ENCODE results near the gene SPATS2.
A peak's percentile ranks its signal among the peaks of the same experiment; 100 is the strongest.

SPATS2 gene

DNA sequence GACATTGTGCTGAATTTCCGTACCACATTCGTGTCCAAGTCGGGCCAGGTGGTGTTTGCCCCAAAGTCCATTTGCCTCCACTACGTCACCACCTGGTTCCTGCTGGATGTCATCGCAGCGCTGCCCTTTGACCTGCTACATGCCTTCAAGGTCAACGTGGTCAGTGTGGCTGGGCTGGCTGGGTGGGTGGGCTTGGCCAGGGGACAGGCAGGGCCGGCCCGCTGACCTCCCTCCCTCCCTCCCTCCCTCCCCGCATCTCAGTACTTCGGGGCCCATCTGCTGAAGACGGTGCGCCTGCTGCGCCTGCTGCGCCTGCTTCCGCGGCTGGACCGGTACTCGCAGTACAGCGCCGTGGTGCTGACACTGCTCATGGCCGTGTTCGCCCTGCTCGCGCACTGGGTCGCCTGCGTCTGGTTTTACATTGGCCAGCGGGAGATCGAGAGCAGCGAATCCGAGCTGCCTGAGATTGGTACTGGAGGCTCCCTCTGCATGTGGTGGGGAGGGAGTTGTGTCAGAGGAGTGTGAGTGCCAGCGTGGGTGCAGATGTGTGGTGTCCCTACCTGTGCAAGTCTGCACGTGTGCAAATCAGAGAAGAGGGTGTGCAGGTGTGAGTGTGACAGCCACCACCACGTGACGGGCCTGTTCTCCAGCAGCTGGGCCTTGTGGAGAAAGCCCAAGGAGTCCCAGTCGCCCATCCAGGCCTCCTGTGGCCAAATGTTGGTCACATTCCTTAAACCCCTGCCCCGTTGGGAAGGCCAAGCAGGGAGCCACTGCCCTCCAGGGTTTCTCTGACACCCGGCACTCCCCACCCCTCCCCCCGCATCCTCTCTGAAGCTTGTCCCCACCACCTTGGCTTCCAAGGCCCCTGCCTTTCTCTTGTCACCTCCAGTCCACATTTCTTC is 176.9 kb downstream of the SPATS2 start:
- no peak for DNase-seq

DNA sequence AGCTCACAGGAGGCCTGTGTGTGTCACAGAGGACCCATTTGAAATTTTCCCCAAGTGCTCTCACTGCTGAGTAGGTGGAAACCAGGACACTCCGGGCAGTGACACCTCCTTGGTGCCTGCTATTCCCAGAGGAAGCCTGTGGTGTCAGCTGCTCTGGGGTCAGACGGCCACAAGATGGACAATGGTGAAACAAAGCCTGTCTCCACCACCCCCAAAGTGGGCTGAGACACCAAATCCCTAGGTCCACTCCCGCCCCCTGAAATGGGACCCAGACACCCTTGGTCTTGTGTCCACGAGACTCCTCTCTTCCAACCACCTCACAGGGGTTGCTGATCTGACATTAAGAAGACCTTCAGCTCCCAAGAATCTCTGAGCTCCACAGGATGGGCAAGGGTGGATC is 178.6 kb downstream of the SPATS2 start:
- no peak for DNase-seq

DNA sequence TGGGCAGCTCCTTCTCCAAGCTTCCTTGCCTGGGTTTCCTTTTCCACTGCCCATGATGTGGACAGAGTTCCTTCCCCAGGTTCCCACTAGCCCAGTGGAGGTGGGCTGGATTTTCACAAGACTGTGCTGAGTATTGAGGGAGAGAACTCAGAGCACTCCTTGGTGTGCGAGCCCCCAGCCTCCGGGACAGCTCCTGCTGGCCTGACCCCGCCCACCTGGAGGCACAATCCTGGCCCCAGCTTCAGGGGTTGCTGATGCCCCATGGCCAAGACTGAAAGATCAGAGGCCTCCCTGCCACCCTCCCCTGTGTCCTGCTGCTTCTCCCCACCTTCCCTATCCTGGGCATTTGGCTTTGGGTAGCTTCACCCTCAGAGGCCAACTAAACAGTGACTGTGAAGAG is 179.2 kb downstream of the SPATS2 start:
- DNase-seq = no peak

DNA sequence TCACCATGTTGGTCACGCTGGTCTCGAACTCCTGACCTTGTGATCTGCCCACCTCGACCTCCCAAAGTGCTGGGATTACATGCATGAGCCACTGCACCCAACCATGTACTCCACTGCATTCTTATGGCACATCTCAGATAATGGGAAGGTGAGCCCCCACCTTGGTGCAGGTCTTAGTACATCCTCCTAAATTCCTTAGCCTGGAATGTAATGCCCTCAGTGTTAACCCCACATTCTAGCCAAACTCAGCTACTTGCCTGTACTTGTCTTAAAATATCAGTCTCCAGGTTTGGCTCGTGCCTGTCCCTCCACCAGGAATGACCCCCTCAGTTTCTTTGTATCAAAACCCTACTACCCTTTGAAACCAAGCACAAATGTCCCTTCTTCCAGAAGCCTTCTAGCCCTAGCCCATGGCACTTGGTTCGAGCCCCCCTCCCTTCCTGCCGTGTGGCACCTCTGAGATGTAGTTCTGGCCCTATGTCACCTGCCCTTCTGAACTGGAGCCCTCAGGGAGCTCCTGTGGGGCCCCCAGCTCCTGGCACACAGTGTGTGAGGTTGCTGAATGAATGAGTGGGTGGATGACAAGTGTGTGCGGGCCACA is 179.9 kb downstream of the SPATS2 start:
- DNase-seq = no peak

- no peak for DNase-seq
Observed at GRCh38 chr12:49548481-49548821, 181.2 kb downstream of the SPATS2 start.

DNA sequence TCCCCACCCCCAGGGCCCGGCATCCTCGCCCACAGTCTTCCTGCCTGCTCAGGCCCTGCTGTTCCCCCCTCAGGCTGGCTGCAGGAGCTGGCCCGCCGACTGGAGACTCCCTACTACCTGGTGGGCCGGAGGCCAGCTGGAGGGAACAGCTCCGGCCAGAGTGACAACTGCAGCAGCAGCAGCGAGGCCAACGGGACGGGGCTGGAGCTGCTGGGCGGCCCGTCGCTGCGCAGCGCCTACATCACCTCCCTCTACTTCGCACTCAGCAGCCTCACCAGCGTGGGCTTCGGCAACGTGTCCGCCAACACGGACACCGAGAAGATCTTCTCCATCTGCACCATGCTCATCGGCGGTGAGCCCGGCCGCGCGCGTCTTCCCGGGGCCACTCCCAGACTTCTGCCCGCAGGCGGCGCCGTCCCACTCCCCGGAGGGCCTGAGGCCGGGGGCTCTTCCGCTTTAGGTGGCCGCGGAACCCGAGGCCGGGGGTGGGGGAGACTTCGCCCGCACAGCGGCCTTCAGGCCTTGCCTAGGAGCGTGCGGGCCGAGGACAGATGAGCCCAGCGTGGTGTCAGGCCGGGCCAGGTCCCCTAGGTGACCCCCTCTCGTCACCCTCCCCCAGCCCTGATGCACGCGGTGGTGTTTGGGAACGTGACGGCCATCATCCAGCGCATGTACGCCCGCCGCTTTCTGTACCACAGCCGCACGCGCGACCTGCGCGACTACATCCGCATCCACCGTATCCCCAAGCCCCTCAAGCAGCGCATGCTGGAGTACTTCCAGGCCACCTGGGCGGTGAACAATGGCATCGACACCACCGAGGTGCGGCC is 181.8 kb downstream of the SPATS2 start:
- peak in 1 of 2 donors; percentile 30 for DNase-seq

DNA sequence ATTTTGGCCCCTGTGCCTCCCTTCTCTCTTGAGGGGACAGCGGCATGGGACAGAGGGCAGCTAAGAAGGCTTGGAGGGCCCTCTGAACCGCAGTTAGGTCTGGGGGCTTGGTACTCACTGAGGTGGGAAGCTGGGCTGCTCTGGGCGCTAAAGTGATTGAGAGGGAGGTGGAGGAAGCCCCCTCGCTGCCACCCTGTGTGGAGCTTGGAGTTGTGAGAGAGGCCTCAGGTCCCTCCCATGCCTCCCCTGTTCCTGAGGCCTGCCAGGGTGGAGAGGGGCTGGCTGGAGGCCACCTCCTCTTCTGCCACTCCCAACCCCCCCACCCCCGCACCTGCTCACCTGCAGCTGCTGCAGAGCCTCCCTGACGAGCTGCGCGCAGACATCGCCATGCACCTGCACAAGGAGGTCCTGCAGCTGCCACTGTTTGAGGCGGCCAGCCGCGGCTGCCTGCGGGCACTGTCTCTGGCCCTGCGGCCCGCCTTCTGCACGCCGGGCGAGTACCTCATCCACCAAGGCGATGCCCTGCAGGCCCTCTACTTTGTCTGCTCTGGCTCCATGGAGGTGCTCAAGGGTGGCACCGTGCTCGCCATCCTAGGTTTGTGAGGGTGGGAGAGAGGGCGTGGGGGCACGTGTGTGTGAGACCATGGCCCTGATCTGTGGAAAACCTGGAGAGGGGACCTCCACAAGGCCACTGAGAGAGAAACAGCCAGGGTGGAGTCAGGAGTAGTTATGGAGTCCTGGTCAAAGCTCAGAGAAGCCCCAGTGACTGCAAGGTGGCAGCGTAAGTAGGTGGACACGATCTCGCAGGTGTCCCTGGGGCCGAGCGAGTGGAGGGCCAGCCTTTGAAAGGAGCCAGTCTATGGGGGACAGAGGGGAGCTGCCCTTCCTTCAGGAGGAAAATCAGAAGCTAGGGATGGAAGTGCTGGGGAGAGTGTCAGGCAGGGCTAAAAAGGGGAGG is 182.8 kb downstream of the SPATS2 start:
- no peak for DNase-seq

DNA sequence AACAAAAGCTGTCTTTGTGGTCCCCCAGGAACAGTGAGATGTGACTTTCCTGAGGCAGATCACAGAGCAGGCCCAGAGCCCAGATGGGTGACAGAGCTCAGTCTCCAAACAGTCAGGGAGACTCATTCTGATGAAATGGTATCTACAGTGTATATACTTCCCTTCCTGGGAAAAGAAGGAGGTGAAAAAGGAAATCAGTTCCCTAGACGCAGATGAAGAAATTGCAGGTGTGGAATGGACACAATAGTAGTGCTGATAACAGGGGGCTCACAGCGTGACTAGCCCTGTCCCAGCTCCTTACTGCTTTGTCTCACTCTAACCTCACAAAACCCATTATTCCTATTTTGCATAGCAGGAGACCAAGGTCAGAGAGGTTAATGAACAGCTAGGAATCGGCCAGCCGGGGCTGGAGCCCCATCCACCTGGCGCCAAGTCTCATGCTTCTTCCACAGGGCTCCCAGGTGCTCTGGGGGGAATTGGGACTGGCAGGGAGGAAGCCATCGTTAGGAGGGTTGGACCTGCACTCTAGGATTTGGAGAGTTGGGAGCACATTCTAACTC is 183.5 kb downstream of the SPATS2 start:
- no peak for DNase-seq

DNA sequence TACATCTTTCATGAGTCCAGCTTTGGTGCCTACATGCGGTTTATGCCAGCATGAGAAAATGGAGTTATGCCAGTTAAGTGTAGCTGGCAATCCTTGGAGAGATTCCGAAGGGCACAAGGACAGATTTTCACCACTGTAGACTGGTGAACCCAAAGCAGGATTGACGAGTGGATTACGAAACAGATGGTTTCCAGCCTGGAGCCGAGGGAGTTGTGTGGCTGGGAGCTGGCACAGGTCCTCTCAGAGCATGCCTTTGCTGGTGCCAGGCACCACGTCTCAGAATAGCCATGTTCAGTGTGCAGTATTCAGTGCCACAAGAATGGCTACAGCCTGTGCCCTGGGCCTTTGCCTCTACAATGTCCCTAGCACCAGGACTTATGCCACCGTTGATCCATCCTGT is 184.8 kb downstream of the SPATS2 start:
- no peak for DNase-seq

DNA sequence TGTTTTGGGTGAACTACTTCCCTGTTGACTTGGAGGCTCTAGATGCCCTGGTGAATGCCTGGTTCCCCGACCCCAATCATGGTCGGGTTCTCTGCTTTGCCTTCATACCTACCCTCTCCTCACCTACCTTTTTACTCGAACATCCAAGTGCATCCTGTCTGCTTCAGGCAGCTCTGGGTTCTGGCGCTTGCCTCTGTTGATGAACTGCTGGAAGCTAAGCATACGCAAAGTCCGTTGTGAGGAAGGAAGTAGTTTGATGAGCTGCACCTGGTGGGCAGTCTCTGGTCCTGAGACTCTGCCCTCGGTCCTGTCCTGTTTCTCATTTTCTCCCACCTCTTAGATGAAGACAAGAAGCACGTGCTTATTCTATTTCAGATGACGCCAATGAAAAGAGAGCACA is 185.2 kb downstream of the SPATS2 start:
- DNase-seq = no peak

GRCh38 chr12:49552899-49553298 is 185.6 kb downstream of the SPATS2 start:
- no peak for DNase-seq

- DNase-seq = peak in 1 of 2 donors; percentile 66
Observed at GRCh38 chr12:49553512-49554088, 186.3 kb downstream of the SPATS2 start.

DNA sequence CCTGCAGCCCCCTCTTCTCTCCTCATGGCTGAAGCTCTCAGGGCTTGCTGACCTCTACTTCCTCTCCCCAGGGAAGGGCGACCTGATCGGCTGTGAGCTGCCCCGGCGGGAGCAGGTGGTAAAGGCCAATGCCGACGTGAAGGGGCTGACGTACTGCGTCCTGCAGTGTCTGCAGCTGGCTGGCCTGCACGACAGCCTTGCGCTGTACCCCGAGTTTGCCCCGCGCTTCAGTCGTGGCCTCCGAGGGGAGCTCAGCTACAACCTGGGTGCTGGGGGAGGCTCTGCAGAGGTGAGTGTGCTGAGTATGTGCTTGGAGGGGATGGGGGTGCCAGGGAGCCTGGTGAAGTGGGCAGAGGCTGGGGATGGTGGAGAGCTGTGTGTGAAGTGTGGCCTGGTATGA is 187.0 kb downstream of the SPATS2 start:
- DNase-seq = no peak

DNA sequence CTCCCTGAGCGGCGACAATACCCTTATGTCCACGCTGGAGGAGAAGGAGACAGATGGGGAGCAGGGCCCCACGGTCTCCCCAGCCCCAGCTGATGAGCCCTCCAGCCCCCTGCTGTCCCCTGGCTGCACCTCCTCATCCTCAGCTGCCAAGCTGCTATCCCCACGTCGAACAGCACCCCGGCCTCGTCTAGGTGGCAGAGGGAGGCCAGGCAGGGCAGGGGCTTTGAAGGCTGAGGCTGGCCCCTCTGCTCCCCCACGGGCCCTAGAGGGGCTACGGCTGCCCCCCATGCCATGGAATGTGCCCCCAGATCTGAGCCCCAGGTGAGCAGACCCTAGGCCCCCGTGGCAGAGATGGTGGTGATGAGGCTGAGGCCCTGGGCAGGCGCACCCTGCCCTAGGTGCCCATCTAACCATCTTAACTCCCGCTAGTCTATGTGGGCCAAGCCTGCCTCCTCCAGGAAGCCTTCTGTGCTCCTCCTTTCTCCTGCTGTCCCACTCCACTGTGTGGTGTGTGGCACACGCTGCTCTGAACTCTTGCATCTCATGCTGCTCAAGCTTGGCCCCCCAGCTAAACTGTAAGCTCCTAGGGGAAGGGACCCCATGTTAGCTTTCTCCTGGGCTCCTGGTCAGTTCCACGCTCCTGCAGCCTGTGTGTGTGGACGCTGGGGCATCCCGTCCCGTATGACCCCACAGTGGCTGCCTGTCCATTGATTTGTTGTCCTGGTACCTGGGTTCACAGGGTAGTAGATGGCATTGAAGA is 188.5 kb downstream of the SPATS2 start:
- no peak for DNase-seq

DNA sequence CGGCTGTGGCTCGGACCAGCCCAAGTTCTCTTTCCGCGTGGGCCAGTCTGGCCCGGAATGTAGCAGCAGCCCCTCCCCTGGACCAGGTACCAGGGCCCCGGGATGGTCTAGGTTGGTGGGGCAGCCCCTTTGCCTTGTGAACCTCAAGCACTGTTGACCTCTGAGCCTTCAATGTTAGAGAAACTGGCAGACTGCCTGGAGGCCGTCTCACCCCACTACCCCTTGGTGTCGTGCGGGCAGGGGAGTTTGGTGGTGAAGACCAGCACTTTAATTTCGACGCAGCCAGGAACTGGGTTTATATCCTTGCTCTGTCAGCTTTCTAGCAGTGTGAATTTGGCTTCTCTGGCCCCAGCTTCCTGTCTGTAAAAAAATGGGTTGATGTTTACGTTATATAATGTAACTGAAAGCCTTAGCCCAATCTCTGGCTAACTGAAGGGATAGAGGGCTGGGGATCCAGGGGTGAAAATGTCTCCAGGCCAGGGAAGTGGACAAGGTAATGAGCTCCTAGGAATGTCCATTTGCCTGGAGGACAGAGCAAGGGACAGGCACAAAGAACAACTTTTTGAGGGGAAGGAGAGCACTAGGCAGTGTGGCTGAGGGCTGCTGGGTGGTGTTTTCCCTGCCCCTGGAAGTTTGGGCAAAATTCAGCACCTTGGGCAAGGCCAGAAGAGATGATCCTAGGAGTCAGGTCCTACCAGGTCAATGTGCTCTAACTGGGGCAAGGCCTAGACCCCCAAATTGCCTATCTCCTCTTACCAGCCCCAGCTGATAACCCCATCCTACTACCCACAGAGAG is 189.3 kb downstream of the SPATS2 start:
- no peak for DNase-seq

DNA sequence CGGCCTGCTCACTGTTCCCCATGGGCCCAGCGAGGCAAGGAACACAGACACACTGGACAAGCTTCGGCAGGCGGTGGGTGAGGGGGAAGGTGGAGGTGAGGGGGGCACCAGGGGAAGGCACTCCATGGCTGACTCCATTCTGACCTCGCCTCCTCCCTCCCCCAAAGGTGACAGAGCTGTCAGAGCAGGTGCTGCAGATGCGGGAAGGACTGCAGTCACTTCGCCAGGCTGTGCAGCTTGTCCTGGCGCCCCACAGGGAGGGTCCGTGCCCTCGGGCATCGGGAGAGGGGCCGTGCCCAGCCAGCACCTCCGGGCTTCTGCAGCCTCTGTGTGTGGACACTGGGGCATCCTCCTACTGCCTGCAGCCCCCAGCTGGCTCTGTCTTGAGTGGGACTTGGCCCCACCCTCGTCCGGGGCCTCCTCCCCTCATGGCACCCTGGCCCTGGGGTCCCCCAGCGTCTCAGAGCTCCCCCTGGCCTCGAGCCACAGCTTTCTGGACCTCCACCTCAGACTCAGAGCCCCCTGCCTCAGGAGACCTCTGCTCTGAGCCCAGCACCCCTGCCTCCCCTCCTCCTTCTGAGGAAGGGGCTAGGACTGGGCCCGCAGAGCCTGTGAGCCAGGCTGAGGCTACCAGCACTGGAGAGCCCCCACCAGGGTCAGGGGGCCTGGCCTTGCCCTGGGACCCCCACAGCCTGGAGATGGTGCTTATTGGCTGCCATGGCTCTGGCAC is 190.1 kb downstream of the SPATS2 start:
- no peak for DNase-seq

DNA sequence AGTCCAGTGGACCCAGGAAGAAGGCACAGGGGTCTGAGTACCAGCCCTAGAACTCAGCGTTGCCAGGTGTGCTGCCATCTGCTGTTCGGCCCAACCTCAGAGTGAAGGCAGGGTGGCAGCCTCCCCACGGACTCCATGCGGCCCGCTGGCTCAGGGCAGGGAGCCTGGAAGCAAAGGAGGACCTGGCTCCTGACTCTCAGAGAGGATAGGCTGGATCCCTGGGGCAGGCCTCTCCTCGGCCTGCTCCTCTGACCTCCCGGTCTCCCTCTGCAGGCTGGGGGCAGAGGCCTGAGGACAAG is 190.6 kb downstream of the SPATS2 start:
- no peak for DNase-seq

- no peak for DNase-seq
Observed at GRCh38 chr12:49558526-49558925, 191.3 kb downstream of the SPATS2 start.

- no peak for DNase-seq
Observed at GRCh38 chr12:49559011-49559675, 191.9 kb downstream of the SPATS2 start.
